ENCODE measurements around the gene ARMCX4.
"Not testable (repeated sequence)": the region's sequence is repeated elsewhere in the genome, so short reads cannot be mapped to it uniquely, and the experiment has no call there.

The ARMCX4 gene

DNA sequence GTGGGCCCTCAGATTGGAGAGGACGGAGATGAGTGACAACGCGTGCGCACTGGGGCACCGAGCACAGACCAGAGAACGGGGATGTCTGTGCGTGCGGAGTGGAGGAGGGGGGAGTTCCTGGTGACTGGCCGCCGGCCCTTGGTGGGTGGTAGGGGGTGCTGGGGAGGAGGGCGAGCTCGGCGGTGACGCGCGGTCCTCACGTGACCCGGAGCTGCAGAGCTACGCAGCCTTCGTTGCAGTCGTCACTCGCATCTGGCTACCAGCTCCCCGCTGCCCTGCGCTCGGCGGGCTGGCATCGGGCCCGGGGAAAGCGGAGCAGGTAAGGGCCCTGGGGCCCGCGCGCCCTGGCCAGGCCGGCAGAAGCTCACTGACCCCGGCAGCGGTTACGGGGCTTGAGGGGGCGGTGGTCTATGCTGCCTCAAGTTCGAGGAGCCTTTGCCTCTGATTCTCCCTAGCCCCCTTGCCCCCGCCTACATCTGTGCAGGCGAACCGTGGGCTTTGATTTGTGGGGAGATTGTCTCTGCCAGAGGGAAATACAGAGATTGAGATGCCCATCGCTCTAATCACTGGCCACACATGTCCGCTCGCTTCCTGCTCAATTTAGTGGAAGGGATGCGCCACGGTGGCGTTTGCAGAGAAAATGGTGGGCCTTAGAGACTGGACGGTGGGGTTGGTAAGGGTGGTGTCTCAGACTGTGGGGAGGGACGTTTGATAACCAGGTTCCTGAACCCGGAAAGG is at the start of gene ARMCX4:
Gene ARMCX4, plus strand, starts transcription at position 245 of the 738 bp plus-strand sequence. CDS start 3,134 bp downstream, outside the sequence.
- peak; percentile 3 for DNase-seq

DNA sequence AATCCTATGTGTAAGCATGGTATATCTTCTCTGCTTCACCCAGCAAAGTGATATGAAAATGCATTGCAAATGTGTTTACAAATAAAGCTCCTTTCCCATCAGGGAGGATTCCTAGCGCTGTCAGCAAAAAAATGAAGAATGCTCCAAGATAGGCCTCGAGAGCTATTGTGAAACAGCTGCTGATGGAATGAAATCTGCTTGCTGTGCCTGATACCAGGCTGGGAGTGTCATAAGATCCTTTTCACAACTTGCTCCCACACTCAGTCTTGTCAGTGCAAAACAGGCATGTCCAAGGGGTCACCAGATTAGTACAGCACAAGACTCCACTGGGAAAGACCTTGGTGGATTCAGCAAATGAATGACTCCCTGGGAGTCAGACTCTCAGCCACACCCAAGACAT is 43.2 kb upstream of the ARMCX4 start:
- DNase-seq = no peak

DNA sequence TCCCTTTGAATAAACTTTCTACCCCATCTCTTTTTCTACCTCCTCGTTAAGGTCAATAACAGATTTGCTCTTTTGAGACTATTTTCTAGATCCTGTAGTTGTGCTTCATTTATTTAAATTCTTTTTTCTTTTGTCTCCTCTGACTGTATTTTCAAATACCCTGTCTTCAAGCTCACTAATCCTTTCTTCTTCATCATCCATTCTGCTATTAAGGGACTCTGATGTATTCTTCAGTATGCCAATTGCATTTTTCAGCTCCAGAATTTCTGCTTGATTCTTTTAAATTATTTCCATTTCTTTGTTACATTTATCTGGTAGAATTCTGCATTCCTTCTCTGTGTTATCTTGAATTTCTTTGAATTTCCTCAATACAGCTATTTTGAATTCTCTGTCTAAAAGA is 36.0 kb upstream of the ARMCX4 start:
- DNase-seq = no peak

DNA sequence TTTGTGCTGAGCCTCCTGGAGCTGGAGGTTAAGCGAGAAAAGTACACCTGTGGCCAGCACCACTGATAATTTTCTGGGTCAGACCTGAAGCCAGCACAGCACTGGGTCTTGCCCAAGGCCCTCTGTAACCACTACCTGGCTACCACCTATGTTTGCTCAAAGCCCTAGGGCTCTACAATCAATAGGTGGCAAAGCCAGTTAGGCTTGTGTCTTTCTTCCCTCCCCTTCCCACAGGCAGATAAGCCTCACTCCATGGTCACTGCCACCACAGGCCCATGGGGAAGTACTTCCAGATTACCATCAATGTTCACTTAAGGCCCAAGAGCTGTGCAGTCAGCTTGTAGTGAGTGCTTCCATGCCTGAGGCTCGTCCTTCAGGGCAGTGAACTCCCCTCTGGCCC is 35.2 kb upstream of the ARMCX4 start:
- DNase-seq = no peak

DNA sequence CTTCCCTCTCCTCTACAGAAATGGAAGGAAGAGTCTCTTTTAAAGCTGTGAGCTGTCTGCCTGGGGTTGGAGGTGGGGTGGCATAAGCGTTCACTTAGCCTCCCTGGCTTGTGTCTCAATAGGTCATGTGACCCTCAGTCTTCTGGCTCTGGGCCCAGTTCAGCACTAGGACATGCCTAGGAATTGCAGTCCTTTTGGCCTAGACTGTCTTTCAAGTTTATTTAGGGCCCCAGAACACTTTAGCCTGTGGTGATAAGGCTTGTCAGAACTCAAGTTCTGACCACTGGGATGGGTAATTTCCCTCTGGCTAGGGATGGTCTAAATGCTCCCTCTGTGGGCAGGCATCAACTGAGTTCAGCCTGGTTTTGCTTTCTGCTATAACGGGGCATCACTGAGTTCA is 34.3 kb upstream of the ARMCX4 start:
- no peak for DNase-seq

DNA sequence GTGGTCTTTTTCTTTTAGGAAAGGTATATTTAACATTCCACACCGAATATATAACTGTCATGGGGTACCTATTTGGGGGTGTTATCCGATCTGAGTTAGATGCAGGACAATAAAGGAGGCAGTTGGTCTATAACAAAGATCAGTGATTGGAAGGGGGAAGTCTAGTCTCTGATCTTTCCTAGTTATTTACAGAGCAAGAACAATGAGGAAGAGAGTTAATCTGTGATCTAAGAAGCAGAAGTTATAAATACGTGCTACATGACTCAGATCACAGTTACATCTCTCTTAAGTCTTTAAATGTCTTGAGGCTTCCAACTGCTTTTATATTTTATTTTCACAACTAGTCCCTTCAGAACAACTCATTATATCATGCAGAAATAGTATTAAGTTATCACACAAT is 33.2 kb upstream of the ARMCX4 start:
- DNase-seq = no peak

DNA sequence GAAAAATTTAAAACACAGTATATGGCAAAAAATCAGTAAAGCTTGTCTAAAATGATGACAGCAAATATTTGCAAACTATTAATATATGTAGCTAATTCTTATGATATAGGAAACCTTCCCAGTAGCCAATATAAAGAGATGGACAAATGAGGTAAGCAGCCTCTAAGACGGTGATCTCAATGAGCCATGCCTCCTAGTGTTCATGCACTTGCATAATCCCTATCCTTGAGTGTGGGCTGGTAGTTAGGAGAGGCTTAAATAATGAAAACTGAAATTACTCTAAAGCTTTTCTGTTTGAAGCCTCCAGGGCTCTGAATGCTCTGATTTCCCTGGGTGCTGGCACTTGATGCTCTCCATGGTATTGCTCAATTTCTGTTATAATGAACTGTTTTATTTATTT is 24.6 kb upstream of the ARMCX4 start:
- no peak for DNase-seq

DNA sequence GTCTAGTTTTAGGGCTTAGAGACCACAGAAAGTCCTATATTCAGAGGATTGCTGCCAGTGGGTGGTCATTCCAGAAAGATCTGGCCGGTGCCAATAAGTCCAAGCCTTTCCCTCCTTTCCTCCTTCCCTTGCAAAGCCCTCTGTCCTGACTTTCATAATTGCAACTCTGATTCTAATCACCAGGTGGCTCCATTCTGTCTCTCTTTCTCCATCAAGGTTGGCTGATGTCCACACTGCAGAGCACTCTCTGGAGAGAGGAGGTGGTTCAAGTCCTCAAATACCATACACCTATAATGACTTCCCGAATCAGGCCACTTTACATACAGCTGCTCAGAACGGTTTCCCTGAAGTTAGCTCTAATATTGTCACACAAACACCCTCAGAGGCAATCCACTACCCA is 22.4 kb upstream of the ARMCX4 start:
- no peak for DNase-seq

DNA sequence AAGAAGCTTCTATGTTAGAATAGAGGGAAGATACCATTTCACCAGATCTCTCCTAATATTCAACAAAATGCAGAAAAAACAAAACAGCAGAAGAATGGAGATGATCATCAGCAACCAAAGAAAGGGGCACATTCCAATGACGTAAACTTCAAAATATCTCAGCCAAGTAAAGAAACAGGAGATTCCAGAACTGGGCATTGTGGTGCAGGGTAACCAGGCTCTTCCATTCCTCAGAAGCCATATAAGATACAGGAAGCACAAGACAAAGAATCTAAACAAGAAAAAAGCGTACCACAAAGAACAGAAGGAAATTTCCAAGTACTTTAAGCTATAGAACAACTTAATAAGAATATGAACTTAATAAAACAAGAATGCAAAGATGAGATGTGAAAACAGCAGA is 6.9 kb upstream of the ARMCX4 start:
- no peak for DNase-seq

DNA sequence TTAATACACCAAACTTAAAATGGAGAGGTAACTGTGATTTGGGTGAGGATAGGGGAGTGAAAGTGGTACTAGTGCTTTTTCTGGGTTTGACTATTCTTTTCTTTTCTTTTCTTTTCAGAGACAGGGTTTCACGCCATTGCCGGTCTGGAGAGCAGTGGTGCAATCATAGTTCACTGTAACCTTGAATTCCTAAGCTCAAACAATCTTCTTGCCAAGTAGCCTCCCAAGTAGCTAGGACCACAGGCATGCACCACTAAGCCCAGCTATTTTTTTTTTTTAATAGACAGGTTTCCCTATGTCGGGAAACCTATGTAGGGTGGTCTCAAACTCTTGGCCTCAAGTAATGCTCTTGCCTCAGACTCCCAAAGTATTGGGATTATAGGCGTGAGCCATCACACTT is 3.0 kb upstream of the ARMCX4 start:
- DNase-seq = no peak

DNA sequence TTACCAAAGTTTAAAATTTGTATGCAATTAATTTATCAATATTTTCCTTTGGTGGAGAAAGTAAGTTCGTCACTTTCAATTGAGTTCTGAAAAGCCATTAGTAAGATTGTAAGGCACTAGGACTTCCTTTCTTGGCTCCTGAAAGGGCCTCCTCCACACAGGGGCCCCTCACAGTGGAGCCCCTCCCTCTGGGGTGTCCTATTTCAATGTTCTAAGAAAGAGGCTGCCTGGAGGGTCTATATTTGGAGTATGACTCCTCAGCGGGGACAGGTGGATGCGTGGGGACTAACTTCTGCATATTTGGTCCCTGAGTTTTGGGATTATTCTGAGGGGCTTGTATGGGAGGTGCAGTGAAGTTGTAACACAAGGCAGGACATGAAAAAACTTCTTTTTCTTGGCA is 1.6 kb upstream of the ARMCX4 start:
- DNase-seq = no peak

DNA sequence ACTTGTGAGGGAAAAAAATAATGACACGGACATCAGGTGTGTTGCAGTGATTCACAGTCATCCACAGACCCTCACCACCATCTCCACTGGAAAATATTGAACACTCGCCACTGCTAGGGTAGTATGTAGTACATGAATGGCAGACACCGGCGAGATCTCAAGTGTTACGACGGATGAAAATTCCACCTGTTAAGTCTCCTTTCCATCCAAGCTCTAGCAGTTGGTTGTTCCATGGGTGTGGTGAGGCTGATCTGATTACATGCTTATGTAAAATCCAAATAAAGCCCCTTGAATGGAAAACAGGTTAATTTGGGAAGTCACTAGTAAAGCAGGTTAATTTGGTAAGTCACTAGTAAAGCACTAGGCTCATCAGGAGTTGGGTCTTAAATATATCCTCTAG is 1.1 kb upstream of the ARMCX4 start:
- DNase-seq = no peak

DNA sequence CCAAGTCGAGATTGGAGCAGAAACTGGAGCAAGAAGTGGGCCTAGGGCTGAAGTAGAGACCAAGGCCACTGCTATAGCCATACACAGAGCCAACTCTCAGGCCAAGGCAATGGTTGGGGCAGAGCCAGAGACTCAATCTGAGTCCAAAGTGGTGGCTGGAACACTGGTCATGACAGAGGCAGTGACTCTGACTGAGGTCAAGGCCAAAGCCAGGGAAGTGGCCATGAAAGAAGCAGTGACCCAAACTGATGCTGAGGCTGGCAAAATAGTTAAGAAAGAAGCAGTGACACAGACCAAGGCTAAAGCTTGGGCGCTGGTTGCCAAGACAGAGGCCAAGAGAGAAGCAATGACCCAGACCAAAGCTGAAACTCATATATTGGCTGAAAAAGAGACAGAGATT is 3.5 kb downstream of the ARMCX4 start:
- no peak for DNase-seq

DNA sequence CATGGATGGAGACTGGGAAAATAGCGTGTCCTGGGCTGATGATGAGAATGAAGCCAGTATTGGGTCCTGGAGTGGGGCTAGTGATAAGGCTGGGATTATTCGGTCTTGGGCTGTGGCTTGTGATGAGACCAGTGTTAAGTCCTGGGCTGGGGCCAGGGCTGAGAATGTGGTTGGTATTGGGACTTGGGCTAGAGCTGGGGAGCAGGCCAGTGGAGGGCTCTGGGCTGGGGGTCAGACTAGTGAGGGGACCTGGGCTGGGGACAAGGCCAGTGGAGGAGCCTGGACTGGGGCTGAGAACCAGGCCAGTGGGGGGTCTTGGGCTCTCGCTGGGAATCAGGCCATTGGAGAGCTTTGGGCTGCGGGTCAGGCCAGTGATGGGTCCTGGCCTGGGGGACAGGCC is 6.7 kb downstream of the ARMCX4 start:
- no peak for DNase-seq

DNA sequence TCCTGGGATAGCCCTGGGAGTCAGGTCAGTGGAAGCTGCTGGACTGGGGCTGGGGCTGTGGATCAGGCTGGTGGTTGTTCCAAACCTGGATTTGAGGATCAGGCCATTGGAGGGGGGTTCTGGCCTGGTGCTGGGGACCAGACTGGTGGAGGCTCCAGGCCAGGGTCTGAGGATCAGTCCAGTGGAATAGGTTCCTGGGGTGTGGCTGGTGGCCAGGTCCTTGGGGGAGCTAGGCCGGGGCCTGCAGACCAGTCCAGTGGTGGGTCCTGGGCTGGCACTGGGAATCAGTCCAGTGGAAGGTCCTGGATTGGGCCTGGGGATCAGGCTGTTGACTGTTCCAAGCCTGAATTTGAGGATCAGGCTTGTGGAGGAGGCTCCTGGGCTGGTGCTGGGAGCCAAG is 8.0 kb downstream of the ARMCX4 start:
- DNase-seq = no peak

DNA sequence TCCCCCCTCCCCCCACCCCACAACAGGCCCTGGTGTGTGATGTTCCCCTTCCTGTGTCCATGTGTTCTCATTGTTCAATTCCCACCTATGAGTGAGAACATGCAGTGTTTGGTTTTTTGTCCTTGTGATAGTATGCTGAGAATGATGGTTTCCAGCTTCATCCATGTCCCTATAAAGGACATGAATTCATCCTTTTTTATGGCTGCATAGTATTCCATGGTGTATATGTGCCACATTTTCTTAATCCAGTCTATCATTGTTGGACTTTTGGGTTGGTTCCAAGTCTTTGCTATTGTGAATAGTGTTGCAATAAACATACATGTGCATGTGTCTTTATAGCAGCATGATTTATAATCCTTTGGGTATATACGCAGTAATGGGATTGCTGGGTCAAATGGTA is 17.7 kb downstream of the ARMCX4 start:
- not testable (repeated sequence) for DNase-seq

DNA sequence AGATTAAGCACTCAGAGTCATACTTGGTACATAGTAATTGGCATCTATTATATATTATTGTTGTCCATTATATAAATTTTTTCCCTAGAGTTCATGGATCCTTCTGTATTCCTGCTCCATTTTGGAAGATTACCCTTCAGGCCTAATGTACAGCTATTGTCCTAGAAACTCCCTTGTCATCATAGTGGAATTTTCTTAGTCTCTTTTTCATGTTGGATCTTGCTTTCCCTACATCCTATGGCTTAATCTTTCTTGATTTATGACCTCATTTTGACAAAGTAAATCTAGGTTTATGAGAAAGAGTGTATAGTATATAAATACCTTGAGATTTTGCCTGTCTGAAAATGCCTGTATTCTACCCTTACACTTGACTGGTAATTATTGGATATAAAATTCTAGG is 22.1 kb downstream of the ARMCX4 start:
- no peak for DNase-seq

DNA sequence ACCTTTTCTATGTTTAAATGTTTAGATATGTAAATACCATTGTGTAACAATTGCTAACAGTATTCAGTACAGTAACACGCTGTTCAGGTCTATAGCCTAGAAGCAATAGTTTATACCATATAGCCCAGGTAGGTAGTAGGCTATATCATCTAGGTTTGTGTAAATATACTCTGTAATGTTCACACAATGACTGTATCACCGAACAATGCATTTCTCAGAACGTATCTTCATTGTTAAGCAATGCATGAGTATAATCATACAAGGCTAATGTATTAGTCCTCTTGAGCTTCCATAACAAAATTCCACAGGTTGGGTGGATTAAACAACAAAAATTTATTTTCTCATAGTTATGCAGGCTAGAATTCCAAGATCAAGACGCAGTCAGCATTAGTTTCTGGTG is 22.7 kb downstream of the ARMCX4 start:
- DNase-seq = no peak

DNA sequence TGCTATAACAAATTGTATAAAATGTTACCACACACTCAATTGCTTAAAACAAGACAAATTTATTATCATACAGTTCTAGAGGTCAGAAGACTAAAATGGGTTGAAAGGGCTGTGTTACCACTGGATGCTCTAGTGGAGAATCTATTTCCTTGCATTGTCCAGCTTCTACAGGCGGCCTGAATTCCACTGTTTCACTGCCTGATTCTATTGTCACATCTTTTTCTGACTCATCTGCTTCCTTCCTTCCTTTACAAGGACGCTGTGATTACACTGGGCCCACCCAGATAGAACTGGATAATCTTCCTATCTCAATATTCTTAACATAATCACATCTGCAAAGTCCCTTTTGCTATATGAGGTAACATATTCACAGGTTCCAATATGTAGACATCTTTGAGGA is 45.7 kb downstream of the ARMCX4 start:
- no peak for DNase-seq
